ENCODE results near the gene DCTN1.
A peak's percentile ranks its signal among the peaks of the same experiment; 100 is the strongest.
"Not testable (repeated sequence)": the region's sequence is repeated elsewhere in the genome, so short reads cannot be mapped to it uniquely, and the experiment has no call there.

Gene DCTN1

DNA sequence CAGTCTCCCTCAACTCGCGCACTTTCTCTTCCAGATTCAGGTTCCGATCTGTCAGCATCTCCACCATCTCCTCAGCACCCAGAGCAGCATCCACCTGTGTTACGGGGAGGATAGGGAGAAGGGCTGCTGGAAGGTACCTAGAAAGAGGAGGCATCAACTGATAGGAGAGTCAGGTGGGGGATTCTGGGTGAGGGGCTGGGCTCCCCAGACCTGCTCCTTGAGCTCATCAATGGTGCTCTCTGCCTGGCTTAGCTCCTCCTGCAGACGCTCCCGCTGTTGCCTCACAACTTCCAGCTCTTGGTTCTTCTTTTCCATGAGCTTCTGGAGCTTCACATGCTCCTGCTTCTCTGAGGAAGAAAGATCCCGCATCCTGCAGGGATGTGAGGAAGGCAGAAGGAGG, 10.1 kb downstream of the DCTN1 start:
- DNase-seq (ENCODE audit: low spot score) = no peak

- DNase-seq (ENCODE audit: low spot score) = no peak
Measured at GRCh38 chr2:74368499-74368898, 11.6 kb downstream of the DCTN1 start.

DNA sequence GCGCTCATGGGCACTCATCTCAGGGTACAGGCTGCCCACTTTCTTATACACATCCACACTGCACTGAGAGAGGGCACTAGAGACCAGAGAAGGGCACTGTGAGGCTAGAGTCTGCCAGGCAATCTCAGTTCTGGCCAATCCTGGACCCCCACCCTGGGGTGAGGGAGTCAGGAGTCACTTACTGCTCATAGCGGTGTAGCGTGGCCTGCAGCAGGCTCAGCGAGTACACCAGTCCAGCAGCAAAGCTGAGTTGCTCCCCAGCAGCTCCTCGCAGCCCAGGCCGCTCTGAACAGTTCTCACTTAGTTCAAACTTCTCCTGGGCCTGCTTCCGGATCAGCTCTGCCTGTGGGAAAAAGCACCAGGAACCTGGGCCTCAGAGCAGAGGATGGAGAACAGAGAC, 12.3 kb downstream of the DCTN1 start:
- DNase-seq (ENCODE audit: low spot score) = no peak

- no peak for DNase-seq (ENCODE audit: low spot score)
Measured at GRCh38 chr2:74366036-74366435, 14.1 kb downstream of the DCTN1 start.

- peak; percentile 37 for DNase-seq (ENCODE audit: low spot score)
Measured at GRCh38 chr2:74364533-74365505, 15.3 kb downstream of the DCTN1 start.

DNA sequence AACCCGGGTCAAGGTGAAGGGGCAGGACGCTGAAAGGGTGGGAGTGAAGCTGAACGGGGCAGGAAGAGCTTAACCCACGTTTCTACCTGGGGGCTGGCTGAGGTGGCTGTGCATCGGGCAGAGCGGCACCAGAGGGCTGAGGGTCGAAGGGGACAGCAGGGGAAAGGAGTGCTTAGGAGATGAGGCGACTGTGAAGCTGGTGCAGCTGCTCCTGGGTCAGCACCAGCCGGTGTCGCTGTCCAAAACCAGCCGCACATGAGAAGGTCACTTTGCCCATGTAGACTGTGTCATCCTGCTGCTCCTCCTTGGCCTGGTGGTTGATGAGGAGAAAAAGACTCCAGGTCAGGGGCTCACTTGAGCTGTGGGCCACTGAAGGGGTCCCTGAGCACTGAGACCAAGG, 18.8 kb downstream of the DCTN1 start:
- no peak for DNase-seq (ENCODE audit: low spot score)

DNA sequence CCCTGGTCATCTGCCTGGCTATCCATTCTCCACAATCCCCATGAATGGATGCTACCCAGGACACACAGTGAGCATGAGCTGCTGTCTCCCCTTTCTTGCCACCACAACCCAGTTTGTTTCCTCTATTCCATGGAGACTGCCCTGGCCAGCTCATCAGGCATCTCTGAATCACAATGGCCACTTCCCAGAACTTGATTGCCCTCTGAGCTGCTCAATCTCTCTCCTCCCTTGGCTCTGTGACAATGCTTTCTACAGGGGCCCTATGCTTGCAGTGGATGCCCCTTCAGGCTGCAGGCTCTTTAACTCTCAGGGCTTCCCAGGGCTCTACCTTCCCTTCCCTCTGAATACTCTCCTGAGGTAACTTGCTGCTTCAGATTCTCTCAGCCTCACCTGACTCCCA, 22.5 kb downstream of the DCTN1 start:
- DNase-seq (ENCODE audit: low spot score) = no peak

DNA sequence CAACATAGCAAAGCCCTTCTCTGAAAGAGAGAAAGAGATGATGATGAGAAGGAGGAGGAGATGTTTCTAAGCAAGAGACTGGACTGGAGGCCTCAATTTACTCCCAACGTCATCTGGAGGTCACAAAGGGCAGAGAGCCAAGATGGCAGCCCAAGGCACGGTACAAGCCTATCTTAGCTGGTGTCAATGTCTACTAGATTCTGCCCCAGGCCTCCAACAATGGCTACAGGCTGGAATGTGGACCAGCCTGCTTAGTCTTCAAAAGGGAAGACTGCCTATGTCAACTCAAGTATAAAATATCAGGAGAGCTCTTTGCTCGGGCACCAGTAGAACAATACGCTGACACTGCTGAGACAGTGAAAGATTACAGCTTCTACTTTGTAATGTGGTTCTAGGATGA, 30.2 kb downstream of the DCTN1 start:
- DNase-seq (ENCODE audit: low spot score) = no peak

- no peak for DNase-seq (ENCODE audit: low spot score)
Measured at GRCh38 chr2:74347742-74348141, 32.4 kb downstream of the DCTN1 start.

DNA sequence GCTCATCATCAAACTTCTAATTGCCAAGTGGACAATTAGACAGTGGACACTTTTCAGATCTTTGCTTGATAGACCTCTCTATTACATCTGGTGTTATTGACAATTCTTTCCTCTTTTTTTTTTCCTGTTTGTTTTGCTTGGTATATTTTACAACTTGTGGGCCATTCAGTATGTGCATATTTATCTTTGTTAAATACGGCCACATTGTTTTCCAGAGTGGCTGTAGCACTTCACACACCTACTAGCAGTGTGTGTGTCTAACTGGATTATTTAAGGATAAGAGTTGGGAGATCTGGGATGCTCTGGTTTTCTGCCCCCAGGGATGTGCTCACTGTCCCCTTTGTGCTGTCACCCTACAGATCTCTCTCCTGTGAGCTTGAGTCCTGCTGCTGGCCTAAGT, 32.8 kb downstream of the DCTN1 start:
- no peak for DNase-seq (ENCODE audit: low spot score)

DNA sequence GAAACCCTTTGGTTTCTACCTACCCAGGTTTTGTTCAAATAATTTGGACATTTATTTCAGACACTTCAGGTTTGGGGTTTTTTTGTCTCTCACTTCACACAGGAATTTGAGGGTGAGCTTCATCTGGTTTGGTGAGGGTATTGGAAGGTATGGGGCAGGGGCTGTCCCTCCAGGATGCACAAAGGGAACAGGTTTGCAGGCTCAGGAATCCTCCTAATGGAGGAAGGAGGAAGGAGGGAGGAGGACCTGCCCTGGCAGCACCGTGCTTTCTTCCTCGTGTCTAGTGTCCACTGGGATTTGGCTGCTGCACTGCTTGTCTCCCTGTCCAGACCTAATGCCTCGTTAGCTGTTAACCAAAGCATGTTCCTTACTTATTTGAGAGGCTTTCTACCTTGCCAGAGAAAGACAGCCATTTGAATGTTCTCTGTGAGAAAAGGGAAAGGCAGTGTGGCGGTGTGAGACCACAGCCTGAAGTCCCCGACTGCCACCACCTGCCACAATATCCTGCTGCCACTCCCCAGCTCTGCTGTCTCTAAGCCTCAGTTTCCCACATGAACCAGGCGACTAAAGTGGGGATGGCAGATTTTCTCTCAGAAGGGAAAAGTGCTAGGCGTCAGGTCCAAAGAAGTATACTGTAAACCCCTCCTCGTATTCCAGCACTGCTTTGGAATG, 34.7 kb downstream of the DCTN1 start:
- DNase-seq (ENCODE audit: low spot score) = no peak

GRCh38 chr2:74343316-74343715, 36.8 kb downstream of the DCTN1 start, which contains the start of gene SLC4A5:
Gene SLC4A5, minus strand, starts transcription at chr2:74343416. Its CDS starts 28,393 bp downstream, at chr2:74315023.
- no peak for DNase-seq (ENCODE audit: low spot score)

DNA sequence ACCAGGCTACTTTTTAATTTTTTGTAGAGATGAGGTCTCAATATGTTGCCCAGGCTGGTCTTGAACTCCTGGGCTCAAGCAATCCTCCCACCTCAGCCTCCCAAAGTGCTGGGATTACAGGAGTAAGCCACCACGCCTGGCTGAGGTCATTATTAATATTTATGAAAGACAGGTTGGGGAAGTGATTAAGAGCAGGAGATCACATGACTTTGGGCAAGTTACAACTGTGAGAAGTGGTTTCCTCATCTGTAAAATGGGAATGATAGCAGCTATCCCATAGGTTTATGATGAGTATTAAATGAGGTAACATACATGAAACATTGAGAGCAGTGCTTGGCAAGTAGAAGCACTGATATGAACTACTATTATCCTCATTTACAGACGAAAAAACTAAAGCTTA, 43.9 kb downstream of the DCTN1 start:
- DNase-seq (ENCODE audit: low spot score) = not testable (repeated sequence)

- peak; percentile 72 for DNase-seq (ENCODE audit: low spot score)
Measured at GRCh38 chr2:74334931-74335333, 45.2 kb downstream of the DCTN1 start.

DNA sequence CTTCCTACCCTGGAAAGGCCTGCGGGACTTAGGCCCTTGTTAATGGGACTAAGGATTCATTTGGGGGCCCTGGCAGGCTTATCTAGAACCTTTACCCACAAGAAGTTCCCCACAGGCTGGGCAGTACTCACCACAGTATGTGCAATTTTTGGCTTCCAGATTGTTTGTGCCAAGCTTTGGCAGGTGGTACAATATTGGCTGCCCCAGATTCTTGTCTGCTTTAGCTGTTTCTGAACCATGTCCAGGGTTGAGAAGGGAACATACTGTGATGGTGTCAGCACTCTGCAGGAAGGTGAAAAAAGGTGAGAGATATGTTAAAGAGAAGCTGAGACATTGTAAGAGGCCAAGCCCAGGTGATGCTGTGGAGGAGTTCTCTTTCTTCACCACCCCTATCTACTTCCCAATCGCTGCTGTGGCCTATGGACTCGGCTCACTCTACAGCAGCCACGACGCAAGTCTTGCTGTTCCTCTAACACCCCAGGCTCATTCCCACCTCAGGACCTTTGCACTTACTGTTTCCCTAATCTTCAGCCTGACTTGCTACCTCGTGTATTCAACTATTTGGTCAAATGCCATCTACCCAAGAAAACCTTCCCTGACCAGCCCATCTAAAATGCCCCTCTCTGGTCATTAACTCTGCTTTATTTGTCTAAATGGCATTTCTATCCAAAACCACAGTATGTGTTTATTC, 46.1 kb downstream of the DCTN1 start:
- DNase-seq (ENCODE audit: low spot score) = peak; percentile 18

- DNase-seq (ENCODE audit: low spot score) = peak; percentile 40
Measured at GRCh38 chr2:74333175-74333574, 46.9 kb downstream of the DCTN1 start.

DNA sequence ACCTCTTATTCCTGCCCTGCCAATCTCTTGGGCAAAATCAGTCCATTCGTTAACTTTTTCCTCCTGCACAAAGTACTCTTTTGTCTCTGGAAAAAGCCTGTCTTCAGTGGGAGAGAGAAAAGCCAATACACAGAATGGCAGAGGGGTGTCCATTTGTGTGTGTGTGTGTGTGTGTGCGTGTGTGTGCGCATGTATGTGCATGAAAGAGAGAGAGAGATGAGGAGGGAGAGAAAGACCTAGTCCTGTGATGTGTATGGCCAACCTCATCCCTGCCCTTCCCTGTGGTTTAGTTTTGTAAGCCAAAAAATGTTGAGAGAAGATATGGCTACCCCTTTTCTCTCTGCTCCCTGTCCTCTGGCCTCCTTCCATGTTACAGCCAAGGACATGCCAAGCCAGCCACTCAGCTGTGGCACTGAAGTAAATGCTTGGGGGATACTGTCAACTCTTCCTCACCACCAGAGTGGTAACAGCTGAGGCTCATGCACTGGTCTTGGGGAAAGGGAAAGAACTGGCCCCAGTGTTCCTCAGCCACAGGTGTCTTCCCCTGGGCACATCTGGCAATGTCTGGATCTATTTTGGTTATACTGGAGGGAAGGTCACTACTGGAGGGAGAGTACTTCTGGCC, 47.4 kb downstream of the DCTN1 start:
- no peak for DNase-seq (ENCODE audit: low spot score)

DNA sequence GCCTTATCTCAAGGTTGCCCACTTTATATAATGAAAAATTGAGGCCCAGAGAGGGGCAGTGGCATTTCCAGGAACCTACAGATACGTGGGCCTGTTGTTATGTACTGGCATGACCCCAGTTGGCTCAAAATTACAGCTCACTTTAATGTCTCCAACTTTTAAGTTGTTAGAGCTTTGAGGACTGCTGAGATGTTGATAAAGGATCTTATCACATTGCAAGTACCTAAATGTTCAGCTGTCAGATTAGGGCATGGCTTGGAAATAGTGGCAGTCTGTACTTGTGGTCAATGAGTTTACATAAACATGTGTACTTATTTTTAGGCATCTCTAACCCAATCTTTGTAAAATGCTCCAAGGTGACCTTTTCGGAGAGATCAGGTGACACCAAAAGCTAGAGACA, 51.5 kb downstream of the DCTN1 start:
- DNase-seq (ENCODE audit: low spot score) = no peak

GRCh38 chr2:74328074-74328473, 52.0 kb downstream of the DCTN1 start:
- DNase-seq (ENCODE audit: low spot score) = no peak

DNA sequence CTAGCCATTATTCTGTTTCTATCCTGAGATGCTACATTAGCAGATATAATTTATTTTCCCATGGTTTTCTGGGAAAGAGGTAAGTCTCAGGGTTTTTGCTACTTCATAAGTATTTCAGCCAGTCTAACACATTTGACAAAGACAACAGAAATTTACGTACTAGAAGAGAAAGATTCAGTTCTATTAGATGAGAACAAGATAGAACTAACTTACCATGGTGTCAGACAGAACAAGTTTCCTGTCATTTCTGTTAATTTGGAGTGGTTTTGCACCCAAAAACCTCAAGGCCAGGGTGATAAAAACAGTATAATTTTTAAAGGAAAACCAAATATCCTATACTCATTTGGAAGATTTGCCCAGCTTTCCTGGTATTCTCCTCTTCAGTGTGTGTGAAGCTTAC, 52.5 kb downstream of the DCTN1 start:
- DNase-seq (ENCODE audit: low spot score) = no peak

DNA sequence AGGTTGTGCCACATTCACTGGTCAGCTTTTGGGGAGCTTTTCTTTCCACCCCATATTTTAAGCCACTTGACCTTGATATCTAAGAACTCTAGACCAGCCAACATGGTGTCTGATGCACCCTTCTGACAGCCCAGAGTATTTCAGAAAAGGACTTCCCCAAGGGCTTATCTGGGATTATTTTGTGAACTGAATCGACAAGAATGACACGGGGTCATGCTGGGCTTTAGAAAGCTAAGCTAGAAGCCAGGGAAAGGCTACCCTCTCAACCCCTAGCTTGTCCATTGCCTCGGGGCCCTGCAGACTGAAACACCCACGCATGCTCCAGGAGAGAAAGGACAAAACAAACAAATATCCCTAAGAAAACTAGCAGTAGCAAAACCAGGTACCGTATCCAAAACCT, 52.9 kb downstream of the DCTN1 start:
- DNase-seq (ENCODE audit: low spot score) = no peak

DNA sequence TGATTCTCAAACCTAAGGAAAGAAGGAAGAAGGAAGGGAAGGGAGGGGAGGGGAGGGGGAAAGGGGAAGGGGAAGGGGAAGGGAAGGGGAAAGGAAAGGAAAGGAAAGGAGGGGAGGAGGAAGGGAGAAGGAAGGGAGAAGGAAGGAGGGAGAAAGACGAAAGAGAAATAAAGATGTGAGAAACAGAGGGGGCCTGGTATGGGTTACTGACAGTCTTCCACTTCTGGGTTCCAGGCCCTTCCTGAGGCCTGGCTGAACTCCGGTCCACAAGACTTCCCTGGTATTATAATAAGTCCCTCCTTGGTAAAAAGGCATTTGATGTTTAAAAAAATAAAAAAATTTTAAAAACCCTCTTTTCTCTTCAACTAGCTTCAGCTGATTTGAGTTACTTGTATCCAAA, 54.3 kb downstream of the DCTN1 start:
- no peak for DNase-seq (ENCODE audit: low spot score)
